Liver (tissue), 3 donors: ENCODE measurements around the gene PPM1A.

Experiments used
- EGR1 ChIP-seq, 2 donors: IDR thresholded peaks; 2 replicates each; pipeline ENCODE4 v1.6.1; 2016 to 2018; ENCODE audit warnings: antibody characterized with exemption in 2 of 2, low read depth in 2 of 2
- JUND ChIP-seq, 2 donors: IDR thresholded peaks; 2 replicates each; pipeline ENCODE4 v1.6.1; 2016; ENCODE audit warnings: antibody characterized with exemption in 2 of 2
- RAD21 ChIP-seq, 2 donors: IDR thresholded peaks; 2 replicates each; pipeline ENCODE4 v1.6.1; 2016; ENCODE audit warnings: antibody characterized with exemption in 2 of 2, mild to moderate bottlenecking in 2 of 2
- SP1 ChIP-seq: IDR thresholded peaks from 2 replicates; pipeline ENCODE4 v1.6.1; 2018; ENCODE audit warnings: antibody characterized with exemption, mild to moderate bottlenecking
- TAF1 ChIP-seq: conservative IDR thresholded peaks from 2 replicates; pipeline ENCODE4 v1.6.1; 2016; ENCODE audit warnings: antibody characterized with exemption, mild to moderate bottlenecking
- YY1 ChIP-seq: IDR thresholded peaks from 2 replicates; pipeline ENCODE4 v1.6.1; 2016; ENCODE audit warnings: antibody characterized with exemption, mild to moderate bottlenecking
- TF ChIP-seq, protein P1 (sequence below): fragments of 150-350 bp; IDR thresholded peaks from 2 replicates; pipeline ENCODE4 v1.5.1; 2017; ENCODE audit warnings: improper control_type of control experiment, low read depth, low read length; ENCODE audit not compliant: missing input control
- TF ChIP-seq, protein P2 (sequence below): IDR thresholded peaks from 2 replicates; pipeline ENCODE4 v1.6.1; 2016; ENCODE audit warnings: antibody characterized with exemption, mild to moderate bottlenecking
- TF ChIP-seq, protein P3 (sequence below): IDR thresholded peaks from 2 replicates; pipeline ENCODE4 v1.6.1; 2016; ENCODE audit warnings: antibody characterized with exemption
- TF ChIP-seq, protein P4 (sequence below): IDR thresholded peaks from 2 replicates; pipeline ENCODE4 v1.6.1; 2016; ENCODE audit warnings: antibody characterized with exemption
- donor health status: healthy.
- donor health status: healthy.

DNA sequence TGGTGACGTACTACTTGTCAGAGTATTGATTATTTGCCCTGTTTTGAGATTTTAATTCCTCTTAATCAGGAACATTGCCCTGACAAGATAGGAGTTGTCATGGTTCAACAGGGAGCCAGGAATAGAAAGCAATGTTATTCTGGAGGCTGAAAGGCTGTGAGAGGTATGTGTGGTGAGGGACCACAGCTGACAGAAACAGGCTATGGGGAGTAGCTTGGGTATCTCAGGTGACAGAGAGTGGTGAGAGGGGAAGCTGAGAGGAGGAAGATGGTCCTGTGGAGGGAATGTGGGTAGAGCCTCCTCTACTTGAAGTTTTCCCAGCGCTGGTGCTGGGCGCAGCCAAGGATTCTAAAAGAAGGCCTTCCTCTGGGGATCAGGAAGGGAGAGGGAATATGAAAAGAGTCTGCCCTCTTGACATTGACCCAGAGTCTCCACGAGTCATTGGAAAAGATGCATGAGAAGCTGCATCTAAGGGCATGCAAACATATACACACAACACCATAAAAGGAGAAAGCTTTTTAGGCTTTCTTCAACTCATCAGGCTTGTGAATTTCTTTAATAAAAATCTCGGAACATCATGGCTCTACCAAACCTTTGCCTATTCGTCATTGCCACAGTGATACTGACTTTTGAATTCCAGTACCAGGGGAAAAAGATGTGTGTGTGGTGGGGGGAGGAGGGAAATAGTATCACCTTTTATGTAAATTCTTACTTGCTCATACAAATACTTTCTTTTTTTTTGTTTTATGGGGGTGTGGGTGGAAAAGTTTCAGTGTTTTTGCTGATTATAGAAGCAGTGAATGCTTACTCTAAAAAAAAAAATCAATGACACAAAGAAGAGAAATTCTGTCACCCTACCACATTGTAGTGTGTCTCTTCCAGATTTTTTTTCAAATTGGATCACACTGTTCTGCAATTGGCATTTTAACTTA is 43.9 kb upstream of the PPM1A start:
- TF ChIP-seq, protein P1, sequence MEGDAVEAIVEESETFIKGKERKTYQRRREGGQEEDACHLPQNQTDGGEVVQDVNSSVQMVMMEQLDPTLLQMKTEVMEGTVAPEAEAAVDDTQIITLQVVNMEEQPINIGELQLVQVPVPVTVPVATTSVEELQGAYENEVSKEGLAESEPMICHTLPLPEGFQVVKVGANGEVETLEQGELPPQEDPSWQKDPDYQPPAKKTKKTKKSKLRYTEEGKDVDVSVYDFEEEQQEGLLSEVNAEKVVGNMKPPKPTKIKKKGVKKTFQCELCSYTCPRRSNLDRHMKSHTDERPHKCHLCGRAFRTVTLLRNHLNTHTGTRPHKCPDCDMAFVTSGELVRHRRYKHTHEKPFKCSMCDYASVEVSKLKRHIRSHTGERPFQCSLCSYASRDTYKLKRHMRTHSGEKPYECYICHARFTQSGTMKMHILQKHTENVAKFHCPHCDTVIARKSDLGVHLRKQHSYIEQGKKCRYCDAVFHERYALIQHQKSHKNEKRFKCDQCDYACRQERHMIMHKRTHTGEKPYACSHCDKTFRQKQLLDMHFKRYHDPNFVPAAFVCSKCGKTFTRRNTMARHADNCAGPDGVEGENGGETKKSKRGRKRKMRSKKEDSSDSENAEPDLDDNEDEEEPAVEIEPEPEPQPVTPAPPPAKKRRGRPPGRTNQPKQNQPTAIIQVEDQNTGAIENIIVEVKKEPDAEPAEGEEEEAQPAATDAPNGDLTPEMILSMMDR = no peak
- TF ChIP-seq YY1 (no peak), TAF1 (no peak), RAD21 (IDR thresholded peaks at IDR 0.05) (no peak), JUND (IDR thresholded peaks at IDR 0.05) (no peak), SP1 (no peak), EGR1 (IDR thresholded peaks at IDR 0.05; ENCODE audit: low read depth in 2 of 2) (no peak)
- TF ChIP-seq, protein P2, sequence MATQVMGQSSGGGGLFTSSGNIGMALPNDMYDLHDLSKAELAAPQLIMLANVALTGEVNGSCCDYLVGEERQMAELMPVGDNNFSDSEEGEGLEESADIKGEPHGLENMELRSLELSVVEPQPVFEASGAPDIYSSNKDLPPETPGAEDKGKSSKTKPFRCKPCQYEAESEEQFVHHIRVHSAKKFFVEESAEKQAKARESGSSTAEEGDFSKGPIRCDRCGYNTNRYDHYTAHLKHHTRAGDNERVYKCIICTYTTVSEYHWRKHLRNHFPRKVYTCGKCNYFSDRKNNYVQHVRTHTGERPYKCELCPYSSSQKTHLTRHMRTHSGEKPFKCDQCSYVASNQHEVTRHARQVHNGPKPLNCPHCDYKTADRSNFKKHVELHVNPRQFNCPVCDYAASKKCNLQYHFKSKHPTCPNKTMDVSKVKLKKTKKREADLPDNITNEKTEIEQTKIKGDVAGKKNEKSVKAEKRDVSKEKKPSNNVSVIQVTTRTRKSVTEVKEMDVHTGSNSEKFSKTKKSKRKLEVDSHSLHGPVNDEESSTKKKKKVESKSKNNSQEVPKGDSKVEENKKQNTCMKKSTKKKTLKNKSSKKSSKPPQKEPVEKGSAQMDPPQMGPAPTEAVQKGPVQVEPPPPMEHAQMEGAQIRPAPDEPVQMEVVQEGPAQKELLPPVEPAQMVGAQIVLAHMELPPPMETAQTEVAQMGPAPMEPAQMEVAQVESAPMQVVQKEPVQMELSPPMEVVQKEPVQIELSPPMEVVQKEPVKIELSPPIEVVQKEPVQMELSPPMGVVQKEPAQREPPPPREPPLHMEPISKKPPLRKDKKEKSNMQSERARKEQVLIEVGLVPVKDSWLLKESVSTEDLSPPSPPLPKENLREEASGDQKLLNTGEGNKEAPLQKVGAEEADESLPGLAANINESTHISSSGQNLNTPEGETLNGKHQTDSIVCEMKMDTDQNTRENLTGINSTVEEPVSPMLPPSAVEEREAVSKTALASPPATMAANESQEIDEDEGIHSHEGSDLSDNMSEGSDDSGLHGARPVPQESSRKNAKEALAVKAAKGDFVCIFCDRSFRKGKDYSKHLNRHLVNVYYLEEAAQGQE = no peak
- TF ChIP-seq, protein P3, sequence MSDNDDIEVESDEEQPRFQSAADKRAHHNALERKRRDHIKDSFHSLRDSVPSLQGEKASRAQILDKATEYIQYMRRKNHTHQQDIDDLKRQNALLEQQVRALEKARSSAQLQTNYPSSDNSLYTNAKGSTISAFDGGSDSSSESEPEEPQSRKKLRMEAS = no peak
- TF ChIP-seq, protein P4, sequence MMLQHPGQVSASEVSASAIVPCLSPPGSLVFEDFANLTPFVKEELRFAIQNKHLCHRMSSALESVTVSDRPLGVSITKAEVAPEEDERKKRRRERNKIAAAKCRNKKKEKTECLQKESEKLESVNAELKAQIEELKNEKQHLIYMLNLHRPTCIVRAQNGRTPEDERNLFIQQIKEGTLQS = no peak
